Adipose tissue (tissue), 3 donors: ENCODE data around the gene ATXN1. TPM values are rescaled to one million over a fixed set of nuclear protein-coding genes. Genes with fewer than 3 reads are reported as not detected.

Experiments used
- H3K27ac ChIP-seq: one replicate; pipeline ENCODE4 v1.5.1; 2013; ENCODE audit warnings: low read depth, low read length
- WGBS, 3 donors: extraction: QIAGEN DNeasy Blood & Tissue Kit; methylation state at CpG; one replicate each; pipeline ENCODE4 v1.1.7; 2013; 5-methylcytosine and 5-hydroxymethylcytosine counted together
- polyA plus RNA-seq, 3 donors: library from polyadenylated mRNA; stranded (reverse); fragments of 200-250 nt; gene quantifications; one replicate each; pipeline ENCODE4 v1.2.3, GENCODE V29; 2013
- donor health status: healthy with polysubstance abuse.
- donor health status: Bipolar disorder and iron deficiency.
- donor health status: healthy.

Gene ATXN1
- polyA plus RNA-seq, 3 donors = 2.6 to 7.2 (median 6.8) TPM

GRCh38 chr6:16352258-16352635 lies 409.0 kb downstream of the ATXN1 start:
- no peak overlapping the region for H3K27ac ChIP-seq
- 46 to 82% (median 49%) methylated on average over 5 of the region's 5 CpGs for WGBS, 3 donors

- H3K27ac ChIP-seq = no peak overlapping the region
- 82 to 92% (median 91%) methylated on average over 2 of the region's 2 CpGs for WGBS, 3 donors
These were observed 411.7 kb downstream of the ATXN1 start for GRCh38 chr6:16349544-16349943.

GRCh38 chr6:16346831-16347230 lies 414.4 kb downstream of the ATXN1 start:
- WGBS, 3 donors = 98 to 99% (median 98%) methylated on average over 31 to 32 of the region's 32 CpGs
- no peak overlapping the region for H3K27ac ChIP-seq

GRCh38 chr6:16345449-16346330 lies 415.6 kb downstream of the ATXN1 start:
- WGBS, 3 donors = 56 to 74% (median 63%) methylated on average over 16 of the region's 16 CpGs
- no peak overlapping the region for H3K27ac ChIP-seq

- 71 to 87% (median 77%) methylated on average over 6 of the region's 6 CpGs for WGBS, 3 donors
- no peak overlapping the region for H3K27ac ChIP-seq
These were observed 416.5 kb downstream of the ATXN1 start for GRCh38 chr6:16344756-16345155.

GRCh38 chr6:16343593-16343992 lies 417.7 kb downstream of the ATXN1 start:
- no peak overlapping the region for H3K27ac ChIP-seq
- WGBS, 3 donors = 95 to 99% (median 97%) methylated on average over 8 of the region's 8 CpGs

GRCh38 chr6:16339265-16339587 lies 422.0 kb downstream of the ATXN1 start:
- WGBS, 3 donors = 60 to 72% (median 67%) methylated on average over 3 of the region's 3 CpGs
- no peak overlapping the region for H3K27ac ChIP-seq

- H3K27ac ChIP-seq = no peak overlapping the region
- 39 to 70% (median 44%) methylated on average over 10 of the region's 10 CpGs for WGBS, 3 donors
These were observed 422.5 kb downstream of the ATXN1 start for GRCh38 chr6:16338577-16339264.

GRCh38 chr6:16337295-16337975 lies 423.8 kb downstream of the ATXN1 start:
- 41 to 54% (median 47%) methylated on average over 13 of the region's 13 CpGs for WGBS, 3 donors
- no peak overlapping the region for H3K27ac ChIP-seq

- no peak overlapping the region for H3K27ac ChIP-seq
- 61 to 83% (median 73%) methylated on average over 6 of the region's 6 CpGs for WGBS, 3 donors
These were observed 424.4 kb downstream of the ATXN1 start for GRCh38 chr6:16336911-16337294.

- 65 to 80% (median 75%) methylated on average over 6 of the region's 6 CpGs for WGBS, 3 donors
- H3K27ac ChIP-seq = no peak overlapping the region
These were observed 425.0 kb downstream of the ATXN1 start for GRCh38 chr6:16336056-16336818.

- no peak overlapping the region for H3K27ac ChIP-seq
- WGBS, 3 donors = 84 to 93% (median 85%) methylated on average over 10 of the region's 10 CpGs
These were observed 426.1 kb downstream of the ATXN1 start for GRCh38 chr6:16335176-16335575.

- WGBS, 3 donors = 38 to 68% (median 45%) methylated on average over 3 of the region's 3 CpGs
- H3K27ac ChIP-seq = no peak overlapping the region
These were observed 426.6 kb downstream of the ATXN1 start for GRCh38 chr6:16334671-16335070.

- 73 to 80% (median 79%) methylated on average over 3 of the region's 3 CpGs for WGBS, 3 donors
- H3K27ac ChIP-seq = no peak overlapping the region
These were observed 427.7 kb downstream of the ATXN1 start for GRCh38 chr6:16333580-16333979.

GRCh38 chr6:16332175-16332542 lies 429.1 kb downstream of the ATXN1 start:
- no peak overlapping the region for H3K27ac ChIP-seq
- 2 to 7% (median 7%) methylated on average over 7 of the region's 7 CpGs for WGBS, 3 donors

- WGBS, 3 donors = 27 to 30% (median 29%) methylated on average over 11 of the region's 11 CpGs
- H3K27ac ChIP-seq = no peak overlapping the region
These were observed 429.7 kb downstream of the ATXN1 start for GRCh38 chr6:16331384-16332174.

GRCh38 chr6:16329233-16329632 lies 432.0 kb downstream of the ATXN1 start:
- no peak overlapping the region for H3K27ac ChIP-seq
- WGBS, 3 donors = 63 to 82% (median 78%) methylated on average over 6 of the region's 6 CpGs

- WGBS, 3 donors = 96 to 98% (median 98%) methylated on average over 32 to 34 of the region's 34 CpGs
- no peak overlapping the region for H3K27ac ChIP-seq
These were observed 433.4 kb downstream of the ATXN1 start for GRCh38 chr6:16327777-16328325.
